ENCODE data around the gene ZNF860. TPM values are rescaled to one million over a fixed set of nuclear protein-coding genes. Genes with fewer than 3 reads are reported as not detected.

ZNF860 gene
- total RNA-seq, 1 experiment from 2014 or later: 8.9 TPM

DNA sequence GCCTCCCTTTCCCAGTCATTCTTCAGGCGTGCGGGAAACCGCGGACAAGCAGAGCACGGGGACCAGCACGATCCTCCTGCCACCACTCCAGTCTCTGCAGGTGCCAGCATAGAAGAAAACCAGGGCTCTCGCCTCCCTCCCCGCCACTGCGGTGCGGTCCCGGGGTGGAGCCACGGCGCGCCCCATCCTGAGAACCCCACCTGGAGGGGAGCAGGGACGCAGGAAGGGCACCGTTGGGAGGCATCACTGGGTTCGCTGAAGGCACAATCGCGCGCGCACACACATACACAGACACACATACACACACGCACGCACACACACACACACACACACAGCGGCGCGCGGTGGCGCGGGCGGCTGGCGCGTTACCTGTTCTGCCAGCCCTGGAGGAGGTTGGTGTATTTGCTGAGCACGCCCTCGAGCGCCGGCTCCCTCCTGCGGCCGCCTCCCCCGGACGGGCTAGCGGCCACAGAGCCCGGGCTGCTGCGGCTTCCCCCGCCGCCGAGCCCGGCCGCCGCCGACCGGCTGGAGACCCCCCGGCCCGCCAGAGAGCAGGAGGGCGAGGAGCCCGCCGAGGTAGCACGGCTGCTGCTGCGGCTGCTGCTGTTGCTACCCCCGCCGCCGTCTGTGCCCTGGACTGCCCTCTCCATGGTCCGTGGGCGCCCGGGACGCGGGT, 882 bp upstream of the ZNF860 start:
- Histone ChIP-seq H3K9me3 (ENCODE audit: control insufficient read depth, insufficient read depth, low read depth, low read length) (no peaks in the 10 kb centered on the region), H3K4me1 (ENCODE audit: control insufficient read depth, insufficient read depth, low read length) (peaks cover 32% of the 10 kb centered on the region), H3K27ac (ENCODE audit: low read length) (peak overlapping the region; percentile 99), H3K4me3 (ENCODE audit: low read depth in 2 of 2, low read length in 2 of 2) (peak overlapping the region; percentile 63 to 83), H3K36me3 (ENCODE audit: control insufficient read depth, insufficient read depth, low read length) (no peaks in the 10 kb centered on the region), H3K27me3 (ENCODE audit: control insufficient read depth, insufficient read depth, low read length) (no peaks in the 10 kb centered on the region)
- ATAC-seq: peak; percentile 75
- in situ Hi-C loops (cut with HindIII; ENCODE audit: low pct_unique_long_range_greater_than_20kb, low sequenced_read_pairs): no loop called here
- no peak for DNase-seq (ENCODE audit: low read depth, low spot score)
- ChIA-PET CTCF (interaction anchor here (0.7 kb wide), 1 partner anchor 91 kb away, joined by 6 read pairs; no protein-coding TSS in a partner anchor), POLR2A (no interaction called here)
- BruUV-seq (replicated peaks): no TSS peak
- intact Hi-C loops (cut with micrococcal nuclease; ENCODE audit: unreplicated experiment): no loop called here
- TF ChIP-seq, protein P1, sequence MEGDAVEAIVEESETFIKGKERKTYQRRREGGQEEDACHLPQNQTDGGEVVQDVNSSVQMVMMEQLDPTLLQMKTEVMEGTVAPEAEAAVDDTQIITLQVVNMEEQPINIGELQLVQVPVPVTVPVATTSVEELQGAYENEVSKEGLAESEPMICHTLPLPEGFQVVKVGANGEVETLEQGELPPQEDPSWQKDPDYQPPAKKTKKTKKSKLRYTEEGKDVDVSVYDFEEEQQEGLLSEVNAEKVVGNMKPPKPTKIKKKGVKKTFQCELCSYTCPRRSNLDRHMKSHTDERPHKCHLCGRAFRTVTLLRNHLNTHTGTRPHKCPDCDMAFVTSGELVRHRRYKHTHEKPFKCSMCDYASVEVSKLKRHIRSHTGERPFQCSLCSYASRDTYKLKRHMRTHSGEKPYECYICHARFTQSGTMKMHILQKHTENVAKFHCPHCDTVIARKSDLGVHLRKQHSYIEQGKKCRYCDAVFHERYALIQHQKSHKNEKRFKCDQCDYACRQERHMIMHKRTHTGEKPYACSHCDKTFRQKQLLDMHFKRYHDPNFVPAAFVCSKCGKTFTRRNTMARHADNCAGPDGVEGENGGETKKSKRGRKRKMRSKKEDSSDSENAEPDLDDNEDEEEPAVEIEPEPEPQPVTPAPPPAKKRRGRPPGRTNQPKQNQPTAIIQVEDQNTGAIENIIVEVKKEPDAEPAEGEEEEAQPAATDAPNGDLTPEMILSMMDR (IDR thresholded peaks at IDR 0.05): peak; percentile 19
- TF ChIP-seq, protein P2, sequence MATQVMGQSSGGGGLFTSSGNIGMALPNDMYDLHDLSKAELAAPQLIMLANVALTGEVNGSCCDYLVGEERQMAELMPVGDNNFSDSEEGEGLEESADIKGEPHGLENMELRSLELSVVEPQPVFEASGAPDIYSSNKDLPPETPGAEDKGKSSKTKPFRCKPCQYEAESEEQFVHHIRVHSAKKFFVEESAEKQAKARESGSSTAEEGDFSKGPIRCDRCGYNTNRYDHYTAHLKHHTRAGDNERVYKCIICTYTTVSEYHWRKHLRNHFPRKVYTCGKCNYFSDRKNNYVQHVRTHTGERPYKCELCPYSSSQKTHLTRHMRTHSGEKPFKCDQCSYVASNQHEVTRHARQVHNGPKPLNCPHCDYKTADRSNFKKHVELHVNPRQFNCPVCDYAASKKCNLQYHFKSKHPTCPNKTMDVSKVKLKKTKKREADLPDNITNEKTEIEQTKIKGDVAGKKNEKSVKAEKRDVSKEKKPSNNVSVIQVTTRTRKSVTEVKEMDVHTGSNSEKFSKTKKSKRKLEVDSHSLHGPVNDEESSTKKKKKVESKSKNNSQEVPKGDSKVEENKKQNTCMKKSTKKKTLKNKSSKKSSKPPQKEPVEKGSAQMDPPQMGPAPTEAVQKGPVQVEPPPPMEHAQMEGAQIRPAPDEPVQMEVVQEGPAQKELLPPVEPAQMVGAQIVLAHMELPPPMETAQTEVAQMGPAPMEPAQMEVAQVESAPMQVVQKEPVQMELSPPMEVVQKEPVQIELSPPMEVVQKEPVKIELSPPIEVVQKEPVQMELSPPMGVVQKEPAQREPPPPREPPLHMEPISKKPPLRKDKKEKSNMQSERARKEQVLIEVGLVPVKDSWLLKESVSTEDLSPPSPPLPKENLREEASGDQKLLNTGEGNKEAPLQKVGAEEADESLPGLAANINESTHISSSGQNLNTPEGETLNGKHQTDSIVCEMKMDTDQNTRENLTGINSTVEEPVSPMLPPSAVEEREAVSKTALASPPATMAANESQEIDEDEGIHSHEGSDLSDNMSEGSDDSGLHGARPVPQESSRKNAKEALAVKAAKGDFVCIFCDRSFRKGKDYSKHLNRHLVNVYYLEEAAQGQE (IDR thresholded peaks at IDR 0.05; ENCODE audit: insufficient read depth in 1 of 2, low read depth in 2 of 2, low read length in 1 of 2): no peak

DNA sequence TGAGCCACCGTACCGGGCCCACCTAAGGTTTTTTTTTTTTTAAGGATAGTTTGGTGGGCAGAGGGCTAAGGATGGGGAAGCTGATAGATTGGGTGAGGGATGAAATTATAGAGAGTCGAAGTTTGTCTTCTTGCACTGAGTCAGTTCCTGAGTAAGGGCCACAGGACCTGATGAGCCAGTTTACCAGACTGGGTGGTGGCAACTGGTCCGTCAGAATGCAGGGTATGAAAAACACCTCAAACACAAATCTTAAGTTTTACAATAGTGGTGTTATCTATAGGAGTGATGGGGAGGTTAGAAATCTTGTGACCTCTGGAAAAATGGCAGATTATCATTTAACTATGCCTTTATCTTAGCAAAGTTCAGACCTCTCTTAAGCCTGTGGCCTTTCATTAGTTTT, 2.8 kb downstream of the ZNF860 start:
- Histone ChIP-seq H3K36me3 (ENCODE audit: control insufficient read depth, insufficient read depth, low read length) (no peaks in the 10 kb centered on the region), H3K9me3 (ENCODE audit: control insufficient read depth, insufficient read depth, low read depth, low read length) (peaks cover 14% of the 10 kb centered on the region; the same call in 1 of the 2 replicates), H3K27ac (ENCODE audit: low read length) (no peak overlapping the region), H3K27me3 (ENCODE audit: control insufficient read depth, insufficient read depth, low read length) (no peaks in the 10 kb centered on the region), H3K4me1 (ENCODE audit: control insufficient read depth, insufficient read depth, low read length) (peaks cover 11% of the 10 kb centered on the region), H3K4me3 (ENCODE audit: low read depth in 2 of 2, low read length in 2 of 2) (no peak overlapping the region)
- TF ChIP-seq SIN3A (IDR thresholded peaks at IDR 0.05; ENCODE audit: borderline replicate concordance, insufficient read depth, low read depth, low read length): no peak
- intact Hi-C loops (cut with micrococcal nuclease; ENCODE audit: unreplicated experiment) (no loop called here), in situ Hi-C loops (cut with HindIII; ENCODE audit: low pct_unique_long_range_greater_than_20kb, low sequenced_read_pairs) (no loop called here)
- ChIA-PET CTCF (no interaction called here), POLR2A (no interaction called here)
- ATAC-seq (no peak), DNase-seq (ENCODE audit: low read depth, low spot score) (no peak)
- BruUV-seq (replicated peaks): no TSS peak

DNA sequence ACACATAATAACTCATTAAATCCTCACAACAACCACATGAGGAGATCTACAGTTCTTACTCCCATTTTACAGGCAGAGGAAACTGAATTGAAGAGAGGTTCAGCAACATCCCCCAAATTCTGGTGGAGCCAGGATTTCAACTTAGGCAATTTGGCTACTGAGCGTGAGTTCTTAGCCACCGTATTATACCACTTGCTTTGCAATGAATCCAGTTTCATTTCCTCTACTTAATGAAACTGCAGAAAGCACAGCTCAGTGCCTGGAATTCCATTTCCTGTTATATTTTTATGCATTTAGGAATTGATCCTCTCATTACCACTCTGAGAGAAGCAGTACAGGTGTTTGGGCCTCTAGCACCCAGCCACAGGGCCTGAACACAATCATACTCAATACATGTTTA, 4.3 kb downstream of the ZNF860 start:
- H3K4me1 ChIP-seq (ENCODE audit: control insufficient read depth, insufficient read depth, low read length): peaks cover 11% of the 10 kb centered on the region
- H3K27ac ChIP-seq (ENCODE audit: low read length): no peak overlapping the region
- ChIA-PET CTCF (no interaction called here), POLR2A (no interaction called here)
- H3K27me3 ChIP-seq (ENCODE audit: control insufficient read depth, insufficient read depth, low read length): no peaks in the 10 kb centered on the region
- H3K4me3 ChIP-seq (ENCODE audit: low read depth in 2 of 2, low read length in 2 of 2): no peak overlapping the region
- H3K36me3 ChIP-seq (ENCODE audit: control insufficient read depth, insufficient read depth, low read length): no peaks in the 10 kb centered on the region
- intact Hi-C loops (cut with micrococcal nuclease; ENCODE audit: unreplicated experiment) (no loop called here), in situ Hi-C loops (cut with HindIII; ENCODE audit: low pct_unique_long_range_greater_than_20kb, low sequenced_read_pairs) (no loop called here)
- DNase-seq (ENCODE audit: low read depth, low spot score) (no peak), ATAC-seq (no peak)
- TF ChIP-seq POLR2AphosphoS5 (IDR thresholded peaks at IDR 0.05; ENCODE audit: low read depth, low read length) (no peak), SIN3A (IDR thresholded peaks at IDR 0.05; ENCODE audit: borderline replicate concordance, insufficient read depth, low read depth, low read length) (no peak), TCF7L2 (IDR thresholded peaks at IDR 0.05; ENCODE audit: low read depth, low read length) (no peak)
- TF ChIP-seq, protein P1 (IDR thresholded peaks at IDR 0.05): no peak
- TF ChIP-seq, protein P2 (IDR thresholded peaks at IDR 0.05; ENCODE audit: insufficient read depth in 1 of 2, low read depth in 2 of 2, low read length in 1 of 2): no peak
- peaks cover 19% of the 10 kb centered on the region; the same call in 1 of the 2 replicates for H3K9me3 ChIP-seq (ENCODE audit: control insufficient read depth, insufficient read depth, low read depth, low read length)
- no TSS peak for BruUV-seq (replicated peaks)

All from Panc1 (cell line).